AG08396 (cell line): ENCODE data around the gene TMEM100.

Experiments used
- DNase-seq: peaks from one replicate; pipeline ENCODE4 v3.0.0; 2012; ENCODE audit warnings: low spot score, mixed read lengths

The TMEM100 gene

DNA sequence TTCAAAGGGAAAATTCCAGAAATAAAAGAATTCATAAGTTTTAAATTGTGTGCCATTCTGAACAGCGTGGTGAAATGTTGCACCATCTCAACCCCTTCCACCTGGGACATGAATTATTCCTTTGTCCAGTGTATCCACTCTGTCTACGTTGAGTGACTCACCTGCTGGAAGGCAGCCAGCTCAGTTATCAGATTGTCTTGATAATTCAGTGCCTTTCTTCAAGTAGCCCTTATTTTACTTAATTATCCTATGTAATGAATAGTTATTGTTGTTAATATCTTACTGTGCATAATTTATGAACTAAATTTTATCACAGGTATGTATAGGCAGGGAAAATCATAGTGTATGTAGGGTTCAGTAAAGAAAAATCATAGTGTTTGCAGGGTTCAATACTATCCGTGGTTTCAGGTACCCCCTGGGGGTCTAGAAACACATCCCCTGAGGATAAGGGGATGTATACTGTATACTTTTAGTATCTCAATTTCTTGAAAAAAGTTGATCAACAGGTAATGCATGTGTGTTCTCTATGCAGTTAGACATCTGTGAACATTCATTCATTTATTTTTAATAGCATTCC is 20.5 kb upstream of the TMEM100 start:
- no peak for DNase-seq

DNA sequence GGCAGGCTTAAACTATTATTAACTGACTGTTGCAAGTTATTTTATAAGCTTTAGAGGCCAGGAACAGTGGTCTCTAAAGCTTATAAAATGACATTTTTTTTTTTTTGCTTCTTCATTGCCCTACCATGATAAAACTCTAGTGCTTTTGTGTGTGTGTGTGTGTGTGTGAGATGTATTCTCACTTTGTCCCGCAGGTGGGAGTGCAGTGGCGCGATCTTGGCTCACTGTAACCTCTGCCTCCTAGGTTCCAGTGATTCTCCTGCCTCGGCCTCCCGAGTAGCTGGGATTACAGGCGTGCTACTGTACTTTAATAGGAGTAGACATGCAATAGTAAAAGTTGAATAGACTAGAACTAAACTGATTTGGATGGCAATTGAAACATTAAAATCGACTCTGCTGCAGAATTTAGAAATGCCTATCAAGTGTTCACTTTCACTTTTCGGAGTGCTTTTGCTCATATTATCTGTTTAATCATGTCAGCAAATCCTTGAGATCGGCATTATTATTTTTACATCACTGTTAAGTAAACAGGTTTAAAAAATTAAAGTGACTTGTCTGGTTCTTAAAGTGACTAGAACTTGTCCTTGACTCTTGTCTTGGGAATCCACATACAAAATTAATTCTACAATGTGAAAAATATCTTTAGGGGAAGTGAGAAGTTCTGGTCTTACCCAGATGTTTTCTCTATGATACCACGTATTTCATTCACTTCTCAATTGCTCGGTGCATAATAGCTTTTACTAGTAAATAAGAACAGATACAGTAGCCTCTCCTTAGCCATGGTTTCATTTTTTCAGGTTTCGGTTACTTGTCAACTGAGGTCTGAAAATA is 19.8 kb upstream of the TMEM100 start:
- DNase-seq = no peak

DNA sequence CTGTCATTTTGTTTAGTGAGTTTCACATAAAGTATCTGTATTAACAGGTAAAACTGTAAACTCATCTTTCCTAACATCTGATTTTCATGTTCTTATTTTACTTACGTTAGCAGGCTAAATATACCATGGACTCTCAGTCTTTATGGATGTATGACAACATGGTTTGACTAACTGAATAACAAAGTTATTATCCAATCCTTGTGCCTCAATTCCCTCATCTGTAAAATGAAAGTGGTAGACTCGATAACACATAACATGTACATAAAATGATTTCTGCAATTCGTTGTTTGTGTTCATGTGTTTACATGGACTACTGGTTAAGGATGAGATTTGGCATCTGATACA is 18.7 kb upstream of the TMEM100 start:
- DNase-seq = no peak

GRCh38 chr17:55740511-55741355 is 18.1 kb upstream of the TMEM100 start:
- no peak for DNase-seq

DNA sequence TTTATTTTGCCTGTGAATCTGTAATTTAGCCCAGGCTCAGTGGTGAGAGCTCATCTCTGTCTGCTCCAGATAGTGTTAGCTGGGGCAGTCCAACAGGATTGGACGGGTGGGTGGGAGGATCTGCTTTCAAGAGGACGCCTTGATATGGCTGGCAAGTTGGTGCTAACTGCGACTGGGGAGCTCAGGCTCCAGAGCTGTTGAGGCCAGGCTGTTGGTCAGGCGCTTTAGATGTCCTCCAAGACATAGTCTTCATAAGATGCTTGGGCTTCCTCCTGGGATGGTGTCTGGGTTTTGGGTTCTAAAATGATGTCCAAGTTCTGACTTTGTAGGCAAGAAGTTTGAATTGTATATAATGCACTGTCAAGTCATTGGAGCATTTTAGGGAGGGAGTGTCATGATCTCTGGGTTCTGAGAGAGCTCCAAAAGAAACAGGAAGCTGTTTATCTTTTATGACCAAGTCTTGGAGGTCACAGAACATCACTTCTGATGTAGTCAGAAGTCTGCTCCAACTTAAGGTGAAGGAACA is 15.4 kb upstream of the TMEM100 start:
- DNase-seq = no peak

GRCh38 chr17:55735731-55736405 is 13.2 kb upstream of the TMEM100 start:
- DNase-seq = peak; percentile 48

- DNase-seq = no peak
These were observed 11.6 kb upstream of the TMEM100 start for GRCh38 chr17:55734128-55734781.

DNA sequence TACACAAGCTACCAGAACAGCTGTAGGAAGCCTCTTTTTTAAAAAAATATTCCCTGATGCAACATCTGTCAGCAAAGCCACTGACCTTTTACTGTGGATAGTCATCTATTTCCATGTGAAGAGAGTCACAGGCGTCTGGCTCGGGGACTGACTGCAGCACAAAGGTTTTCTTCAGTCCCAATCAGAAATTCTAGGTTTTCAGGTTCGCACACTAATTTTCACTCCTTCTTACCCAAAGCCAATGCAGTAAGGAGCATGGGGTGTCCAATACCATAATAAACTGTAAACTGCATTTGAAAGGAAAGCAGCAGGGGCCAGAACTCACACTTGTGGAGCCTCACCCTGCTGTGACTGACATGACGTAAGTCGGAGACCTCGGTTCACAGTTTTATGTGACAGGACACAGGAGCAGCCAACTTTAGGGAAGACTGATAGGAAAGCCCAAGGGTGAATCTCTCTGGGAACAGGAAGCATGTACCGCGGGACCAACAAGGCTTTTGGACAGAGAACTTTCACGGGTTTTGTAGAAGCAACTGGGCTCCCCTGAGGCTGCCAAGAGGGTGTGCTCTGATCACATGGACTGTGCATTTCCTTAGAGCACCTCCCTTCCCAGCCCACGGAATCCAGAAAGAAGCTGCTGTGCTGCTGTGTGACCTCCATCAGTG is 9.1 kb upstream of the TMEM100 start:
- DNase-seq = peak; percentile 33

DNA sequence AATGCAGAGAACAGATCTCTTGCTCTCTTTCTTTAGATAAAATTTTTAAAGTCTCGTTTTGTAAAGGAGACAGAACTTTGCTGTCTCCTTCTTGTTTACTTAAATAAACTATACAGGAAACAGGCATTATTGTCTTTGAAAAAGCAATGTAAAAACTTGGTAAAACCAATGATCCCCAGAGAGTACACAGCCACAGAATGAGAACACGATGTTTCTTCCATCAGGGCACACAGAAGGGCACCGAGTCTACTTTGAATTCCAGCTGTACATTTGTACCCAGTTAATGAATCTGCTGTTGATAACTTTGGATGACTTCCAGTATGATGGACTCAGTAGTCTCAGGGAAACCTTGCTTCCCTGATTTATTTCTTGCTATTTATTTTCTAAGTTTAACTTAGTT is 8.1 kb upstream of the TMEM100 start:
- no peak for DNase-seq

- DNase-seq = no peak
These were observed 7.7 kb upstream of the TMEM100 start for GRCh38 chr17:55730380-55730779.

DNA sequence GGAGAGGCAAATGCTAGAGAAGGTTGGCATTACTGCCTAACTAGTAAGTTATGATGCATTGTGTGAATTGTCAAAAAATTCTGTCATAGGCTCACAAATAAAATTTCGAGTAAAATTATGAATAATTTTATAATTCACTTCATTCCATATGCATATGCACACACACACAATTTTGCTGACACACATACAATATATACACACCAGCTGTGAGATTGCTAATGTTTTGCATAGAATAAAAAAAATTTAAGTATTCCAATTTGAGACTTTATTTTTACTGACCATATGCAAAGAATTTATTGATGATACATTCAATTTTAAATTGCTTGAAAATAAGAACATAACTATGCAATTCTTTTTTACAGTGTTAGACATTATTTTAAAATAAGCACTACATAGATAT is 6.8 kb upstream of the TMEM100 start:
- DNase-seq = no peak

DNA sequence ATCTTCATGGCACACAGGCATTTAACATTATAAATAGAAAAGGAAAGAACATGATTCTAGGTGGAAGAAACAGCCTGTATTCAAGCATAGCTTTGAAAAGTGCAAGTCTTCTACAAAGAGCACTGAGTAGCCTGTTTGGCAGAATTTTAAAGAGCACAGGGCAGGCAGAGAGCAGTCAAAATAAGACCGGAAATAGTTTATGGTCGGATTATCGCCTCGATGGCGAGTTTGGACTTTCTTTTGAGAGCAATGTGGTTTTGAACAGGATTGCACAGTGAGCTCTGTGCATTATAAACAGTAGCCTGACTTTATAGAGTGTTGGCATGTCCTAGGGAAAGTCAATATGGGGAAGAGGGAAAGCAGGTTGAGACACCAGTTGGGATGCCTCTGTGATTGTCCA is 6.2 kb upstream of the TMEM100 start:
- DNase-seq = no peak

- DNase-seq = no peak
These were observed 5.7 kb upstream of the TMEM100 start for GRCh38 chr17:55728361-55728760.

DNA sequence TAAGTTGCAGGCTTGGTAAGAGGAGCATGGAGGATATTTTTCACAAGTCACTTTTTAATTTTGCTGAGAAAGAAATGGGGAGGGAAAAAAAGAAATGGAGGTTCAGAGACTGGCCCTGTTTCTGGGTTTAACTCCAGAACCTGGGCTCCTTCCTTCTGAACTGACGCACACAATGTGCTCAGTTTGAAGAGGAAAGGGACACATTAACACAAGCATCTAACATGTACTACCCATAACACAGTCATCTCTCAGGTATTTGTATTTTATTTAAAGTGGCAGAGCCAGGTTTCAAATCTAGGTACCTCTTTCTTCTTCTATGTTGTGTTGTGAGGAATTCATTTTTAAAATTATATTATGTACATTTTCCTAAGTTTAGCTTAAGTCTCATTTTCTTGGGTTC is 5.3 kb upstream of the TMEM100 start:
- no peak for DNase-seq

DNA sequence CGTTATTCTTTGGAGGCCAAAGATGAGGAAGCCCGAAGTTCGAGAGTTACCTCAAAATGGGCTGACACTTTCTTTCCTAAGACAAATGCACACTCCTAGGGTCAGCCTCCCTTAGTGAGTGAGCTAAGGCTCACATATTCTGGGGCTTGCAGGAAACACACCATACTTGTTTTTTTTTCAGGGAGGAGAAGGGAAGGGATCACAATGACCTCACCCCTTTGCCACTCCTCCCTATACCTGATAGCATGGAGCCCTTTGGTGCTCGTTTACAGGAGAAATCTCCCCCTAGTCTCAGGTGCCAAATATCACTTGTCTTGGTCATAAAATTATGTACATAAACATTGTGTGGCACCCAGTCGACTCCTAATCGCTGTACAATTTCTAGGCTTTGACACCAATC is 4.6 kb upstream of the TMEM100 start:
- DNase-seq = no peak

DNA sequence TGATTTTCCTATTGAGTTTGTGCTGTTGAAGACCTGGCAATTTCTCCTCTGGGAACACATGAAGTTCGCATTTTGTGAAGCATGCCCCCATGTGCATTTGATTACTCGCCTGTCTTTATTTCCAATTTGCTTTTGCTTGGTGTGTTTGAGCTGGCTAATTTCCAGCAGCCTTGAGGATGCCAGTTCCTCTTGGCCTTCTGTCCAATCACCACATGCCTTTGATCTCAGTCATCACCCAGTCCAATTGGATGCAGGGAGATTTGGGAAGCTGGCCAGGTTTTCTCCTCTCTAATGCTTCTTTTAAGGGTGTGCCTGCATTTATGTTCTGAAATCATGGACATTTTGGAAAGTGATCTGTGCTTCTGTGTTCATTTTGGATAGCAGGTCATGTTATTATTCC is 3.8 kb upstream of the TMEM100 start:
- peak; percentile 79 for DNase-seq

- DNase-seq = no peak
These were observed 804 bp upstream of the TMEM100 start for GRCh38 chr17:55723488-55723848.

GRCh38 chr17:55722016-55722736 is 488 bp downstream of the TMEM100 start:
- no peak for DNase-seq

DNA sequence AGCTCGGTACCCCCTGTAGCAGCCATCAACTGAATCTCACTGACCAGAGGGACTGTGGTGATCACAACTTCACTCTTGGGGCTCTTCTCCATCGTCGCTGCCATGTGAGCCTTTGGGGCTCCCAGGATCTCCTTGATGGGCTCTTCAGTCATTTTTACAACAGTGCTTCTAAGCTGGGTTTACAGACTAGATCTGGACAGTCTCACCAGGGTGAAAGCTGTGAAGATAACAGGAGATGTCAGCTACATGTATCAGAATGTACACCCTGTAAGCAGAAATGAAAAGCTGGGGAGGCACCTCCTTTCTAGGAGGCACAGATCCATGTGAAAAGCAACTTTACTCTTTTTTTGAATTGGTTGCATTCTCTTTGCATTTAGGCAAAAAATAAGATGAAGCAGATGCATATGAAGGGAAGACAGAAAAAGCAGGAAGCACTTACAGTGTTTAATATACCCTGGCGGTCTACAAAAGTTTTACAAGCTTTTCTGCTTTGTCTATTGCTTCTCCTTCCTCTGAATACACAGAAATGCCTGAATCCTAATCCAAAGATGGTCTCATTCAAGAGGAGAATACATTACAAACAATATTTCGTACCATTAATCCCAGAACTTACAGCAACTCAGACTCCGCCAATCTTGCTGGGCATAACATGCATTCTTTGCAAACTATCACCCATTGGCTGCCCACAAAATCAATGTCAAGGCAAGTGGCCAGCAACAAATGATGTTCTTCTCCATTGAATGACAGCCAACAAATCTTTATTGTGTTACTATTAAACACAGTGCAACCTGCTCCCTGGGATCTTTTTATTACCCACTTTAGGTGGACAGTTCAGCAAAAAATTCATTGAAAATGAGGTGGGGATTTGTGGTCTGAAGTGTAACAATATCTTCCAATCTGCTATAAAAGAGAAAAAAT is 1.5 kb downstream of the TMEM100 start:
- no peak for DNase-seq
